ENCODE results near the gene FABP6.

GRCh38 chr5:160221082-160221481, 8.2 kb upstream of the FABP6 start:
- TF ChIP-seq CTCF (IDR thresholded peaks at IDR 0.05; ENCODE audit: poor library complexity) (no peak), EZH2 (IDR thresholded peaks at IDR 0.05; ENCODE audit: borderline replicate concordance) (no peak), EZH2phosphoT487 (IDR thresholded peaks at IDR 0.05; ENCODE audit: low read depth, severe bottlenecking, unreplicated experiment) (no peak)
